ENCODE results near the gene FAM236A. TPM values are rescaled to one million over a fixed set of nuclear protein-coding genes. Genes with fewer than 3 reads are reported as not detected.
"Not testable (repeated sequence)": the region's sequence is repeated elsewhere in the genome, so short reads cannot be mapped to it uniquely, and the experiment has no call there.

The FAM236A gene
- not detected for polyA plus RNA-seq (ENCODE audit: insufficient read length)

DNA sequence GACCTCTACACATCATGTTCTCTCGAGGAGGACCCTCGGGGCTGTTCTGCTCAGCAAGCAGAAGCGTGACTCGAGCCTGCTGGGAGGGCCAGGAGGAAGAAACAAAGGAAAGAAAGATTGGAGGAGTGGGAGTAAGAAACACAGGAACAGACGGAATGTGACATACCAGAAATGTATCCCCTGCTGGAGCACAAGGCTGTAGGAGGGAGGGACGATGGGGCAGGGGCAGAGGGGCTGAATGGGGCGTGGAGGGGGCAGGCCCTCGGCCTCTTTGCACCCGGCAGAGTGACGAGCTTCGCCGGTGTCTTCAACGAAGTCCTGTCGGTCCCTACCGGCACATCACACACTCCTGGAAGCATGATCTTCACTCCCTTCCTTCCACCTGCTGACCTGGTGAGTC is at the start of gene FAM236A:
FAM236A (plus strand) TSS at position 301 of the 400 bp plus-strand sequence; CDS start at position 358, 57 bp downstream.
- DNase-seq, result not testable (repeated sequence)

DNA sequence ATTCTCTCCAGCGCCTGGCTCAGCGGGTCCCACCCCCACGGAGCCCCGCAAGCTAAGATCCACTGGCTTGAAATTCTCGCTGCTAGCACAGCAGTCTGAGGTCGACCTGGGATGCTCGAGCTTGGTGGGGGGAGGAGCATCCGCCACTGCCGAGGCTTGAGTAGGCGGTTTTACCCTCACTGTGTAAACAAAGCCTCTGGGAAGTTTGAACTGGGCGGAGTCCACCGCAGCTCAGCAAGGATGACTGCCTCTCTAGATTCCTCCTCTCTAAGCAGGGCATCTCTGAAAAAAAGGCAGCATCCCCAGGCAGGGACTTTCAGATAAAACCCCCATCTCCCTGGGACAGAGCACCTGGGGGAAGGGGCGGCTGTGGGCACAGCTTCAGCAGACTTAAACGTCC is 48.3 kb upstream of the FAM236A start:
- not testable (repeated sequence) for DNase-seq

DNA sequence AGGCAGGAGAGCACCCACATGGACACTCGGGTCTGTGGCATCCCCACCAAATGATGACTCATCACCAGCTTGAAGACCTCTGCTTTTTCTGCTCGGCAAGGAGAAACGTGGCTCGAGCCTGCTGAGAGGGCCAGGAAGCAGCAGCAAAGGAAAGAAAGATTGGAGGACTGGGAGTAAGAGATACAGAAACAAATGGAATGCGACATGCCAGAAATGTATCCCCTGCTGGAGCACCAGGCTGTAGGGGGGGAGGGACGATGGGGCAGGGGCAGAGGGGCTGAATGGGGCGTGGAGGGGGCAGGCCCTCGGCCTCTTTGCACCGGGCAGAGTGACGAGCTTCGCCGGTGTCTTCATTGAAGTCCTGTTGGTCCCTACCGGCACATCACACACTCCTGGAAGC is 25.7 kb upstream of the FAM236A start, which contains the start of gene FAM236C:
FAM236C (plus strand) TSS at position 301 of the 400 bp plus-strand sequence. CDS start 100 bp downstream, outside the sequence.
- not testable (repeated sequence) for DNase-seq

DNA sequence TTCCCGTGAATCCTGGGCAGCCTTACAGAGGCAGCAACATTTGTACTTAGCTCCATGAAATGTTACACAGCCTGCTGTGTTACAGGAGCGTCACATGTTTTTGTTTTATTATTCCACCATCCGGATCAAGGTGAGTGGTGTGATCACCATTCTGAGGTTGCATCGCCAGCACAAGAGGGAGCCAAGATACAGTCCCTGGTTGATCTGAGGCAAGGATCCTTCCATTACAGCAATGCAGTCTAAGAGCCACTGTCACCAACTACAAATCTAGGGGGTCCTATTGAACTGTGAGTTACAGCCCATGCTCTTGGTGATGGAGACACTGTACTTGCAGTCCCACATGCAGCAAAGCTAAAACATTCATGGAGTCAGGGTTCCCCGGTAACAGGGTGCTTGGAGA is 21.9 kb upstream of the FAM236A start:
- not testable (repeated sequence) for DNase-seq

DNA sequence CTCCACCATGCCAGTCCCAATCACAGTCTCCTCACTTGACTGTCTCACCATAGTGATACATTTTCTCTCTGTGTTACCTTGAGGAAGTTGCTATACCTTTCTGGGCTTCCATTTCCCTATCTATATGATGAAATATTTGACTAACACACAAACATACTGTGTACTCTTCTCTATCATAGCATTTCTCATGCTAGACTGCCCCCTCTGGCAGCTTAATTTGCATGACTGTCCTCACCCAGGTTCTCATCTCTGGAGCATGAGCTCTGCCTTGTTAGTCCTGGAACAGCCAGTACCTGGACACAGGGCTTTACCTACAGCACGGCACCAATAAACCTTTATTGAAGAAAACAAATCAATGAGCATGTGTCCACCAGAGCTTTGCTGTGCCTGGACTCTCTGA is 5.7 kb upstream of the FAM236A start:
- not testable (repeated sequence) for DNase-seq

DNA sequence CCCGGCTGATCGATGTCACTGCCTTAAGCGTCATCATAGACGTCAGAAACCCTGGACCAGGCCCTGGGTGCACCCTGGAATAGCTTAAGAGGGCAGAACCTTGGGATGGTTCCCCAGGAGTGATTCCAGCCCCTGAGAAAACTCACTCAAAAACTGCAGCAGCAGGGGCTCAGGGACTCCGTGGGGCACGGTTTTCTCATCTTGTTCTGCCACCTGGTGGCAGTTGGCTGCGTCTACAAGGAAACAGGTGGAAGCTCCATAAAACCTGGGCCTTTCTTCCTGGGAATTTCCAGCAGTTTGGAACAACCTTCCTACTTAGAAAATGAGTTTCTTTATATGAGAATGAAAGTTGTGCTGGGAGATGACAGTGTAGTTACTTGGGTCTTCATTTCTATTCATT is 1.6 kb upstream of the FAM236A start:
- not testable (repeated sequence) for DNase-seq

DNA sequence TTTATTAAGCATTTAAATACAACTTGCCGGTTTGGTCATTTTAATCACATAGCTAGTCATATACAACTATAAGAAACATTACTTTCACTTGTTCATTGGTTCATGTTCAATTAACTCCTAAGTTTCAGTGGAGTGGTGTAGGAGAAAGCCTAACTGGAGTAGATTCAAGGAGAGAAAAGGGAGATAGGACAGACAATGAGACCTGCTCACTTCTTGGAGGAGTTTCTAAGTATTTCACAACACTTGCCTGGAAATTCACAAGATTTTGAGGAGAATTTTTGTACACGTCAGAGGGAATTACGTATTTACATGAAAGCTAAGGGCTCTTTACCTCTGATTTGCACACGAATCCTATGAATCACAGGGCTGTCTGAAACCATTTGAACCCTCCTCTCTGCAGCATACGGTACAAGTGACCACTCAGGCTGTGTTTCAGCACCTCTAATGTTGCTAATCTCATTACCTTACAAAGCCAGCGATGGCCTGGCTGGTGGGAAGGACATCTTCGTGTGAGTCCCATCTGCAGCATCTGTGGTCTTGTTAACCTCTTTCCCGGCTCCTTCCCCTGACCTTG is 1.0 kb upstream of the FAM236A start:
- DNase-seq, result not testable (repeated sequence)

DNA sequence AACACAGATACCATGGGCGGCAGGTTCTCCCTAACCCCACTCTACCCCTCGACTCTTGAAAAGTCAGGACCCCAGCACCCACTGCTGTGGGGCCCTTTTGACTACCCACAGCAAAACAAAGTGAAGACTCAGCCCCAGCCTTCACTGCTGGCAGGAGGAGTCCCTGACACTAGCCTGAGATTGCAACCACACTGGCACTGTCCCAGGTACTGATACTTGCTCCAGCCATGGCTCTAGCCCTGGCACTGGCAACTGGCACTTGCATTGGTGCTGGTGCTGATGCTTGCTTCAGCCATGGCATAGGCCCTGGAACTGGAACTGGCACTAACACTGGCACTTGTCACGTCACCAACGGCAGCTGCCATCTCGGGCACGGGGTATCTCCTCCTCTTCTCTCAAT is 4.3 kb downstream of the FAM236A start:
- DNase-seq, result not testable (repeated sequence)

DNA sequence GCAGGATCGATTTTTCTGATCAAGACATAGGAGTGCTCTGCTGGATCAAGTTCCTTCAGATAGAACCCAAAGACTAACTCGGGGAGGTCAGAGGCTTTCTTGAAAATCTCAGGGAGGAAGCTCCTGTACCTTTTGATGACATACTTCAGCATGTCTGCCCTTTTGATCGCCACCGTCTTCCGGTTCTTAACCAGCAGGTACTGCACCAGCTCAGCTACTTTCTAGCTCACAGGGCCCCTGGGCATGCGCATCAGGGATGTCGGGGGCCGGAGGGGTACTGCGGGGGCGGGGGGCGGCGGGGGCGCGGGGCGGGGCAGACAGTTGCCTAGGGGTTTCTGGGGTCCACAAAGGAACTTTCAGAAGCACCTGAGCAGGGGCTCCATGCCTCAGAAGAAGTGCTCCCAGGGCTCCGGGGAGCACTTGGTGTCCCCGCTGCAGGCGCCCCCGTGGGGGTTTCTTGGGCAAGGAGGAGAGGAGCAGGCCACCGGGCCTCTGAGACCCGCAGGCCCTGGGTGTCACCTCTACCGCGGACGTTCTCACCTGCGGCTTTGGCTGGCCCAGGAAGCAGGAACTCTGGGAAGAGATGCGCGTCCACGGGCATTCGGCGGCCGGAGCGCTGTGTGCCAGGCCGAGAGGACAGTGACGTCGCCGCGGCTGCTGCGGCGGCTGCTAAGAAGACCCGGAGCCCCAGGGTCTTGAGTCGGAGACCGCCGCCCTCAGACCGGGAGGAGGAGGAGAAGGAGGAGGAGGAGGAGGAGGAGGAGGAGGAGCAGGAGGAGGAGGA is 5.2 kb downstream of the FAM236A start:
- not testable (repeated sequence) for DNase-seq

DNA sequence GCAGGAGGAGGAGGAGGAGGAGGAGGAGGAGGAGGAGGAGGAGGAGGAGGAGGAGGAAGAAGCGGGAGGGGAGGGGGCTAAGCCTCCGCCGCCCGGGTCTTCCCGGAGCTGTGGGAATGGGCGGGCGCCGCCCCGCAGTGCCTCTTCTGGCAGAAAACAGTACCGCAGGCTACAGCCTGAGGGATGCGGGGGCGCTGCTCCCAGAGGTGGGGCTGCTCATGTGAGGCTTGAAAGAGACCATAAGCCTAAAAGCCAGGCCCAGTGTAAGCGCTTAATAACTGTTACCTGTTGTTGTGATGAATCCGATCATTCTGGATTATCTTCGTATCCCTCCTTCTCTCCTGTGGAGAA is 5.8 kb downstream of the FAM236A start, which contains the start of gene DMRTC1:
DMRTC1 (minus strand) TSS at position 19 of the 351 bp plus-strand sequence. CDS start 68,143 bp downstream, outside the sequence.
- not testable (repeated sequence) for DNase-seq

DNA sequence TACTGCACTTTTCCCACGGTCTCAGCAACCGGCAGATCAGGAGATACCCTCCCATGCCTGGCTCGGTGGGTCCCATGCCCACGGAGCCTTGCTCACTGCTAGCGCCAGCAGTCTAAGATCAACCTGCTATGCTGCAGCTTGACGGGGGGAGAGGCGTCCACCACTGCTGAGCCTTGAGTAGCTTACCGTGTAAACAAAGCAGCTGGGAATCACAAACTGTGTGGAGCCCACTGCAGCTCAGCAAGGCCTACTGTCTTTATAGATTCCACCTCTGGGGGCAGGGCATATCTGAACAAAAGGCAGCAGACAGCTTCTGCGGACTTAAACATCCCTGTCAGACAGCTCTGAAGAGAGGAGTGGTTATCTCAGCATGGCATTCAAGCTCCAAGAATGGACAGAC is 22.0 kb downstream of the FAM236A start:
- not testable (repeated sequence) for DNase-seq

DNA sequence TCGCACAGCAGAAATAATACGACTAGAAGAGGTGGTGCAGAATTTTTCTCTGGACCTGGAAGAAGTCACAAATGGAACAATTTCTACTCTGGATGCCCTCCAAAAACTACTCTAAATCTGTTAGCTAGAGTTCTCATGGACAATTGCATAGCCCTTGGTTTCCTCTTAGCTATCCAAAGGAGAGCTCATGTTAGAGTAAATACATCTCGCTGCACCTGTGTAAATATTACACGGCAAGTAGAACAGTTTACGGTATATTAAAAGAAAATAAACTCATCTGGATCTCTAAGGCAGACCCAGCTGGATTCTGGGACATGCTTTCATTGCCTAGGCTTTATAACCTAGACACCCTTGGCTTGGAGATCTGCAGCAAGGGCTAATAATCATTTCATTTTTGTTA is 33.9 kb downstream of the FAM236A start:
- DNase-seq, result not testable (repeated sequence)

DNA sequence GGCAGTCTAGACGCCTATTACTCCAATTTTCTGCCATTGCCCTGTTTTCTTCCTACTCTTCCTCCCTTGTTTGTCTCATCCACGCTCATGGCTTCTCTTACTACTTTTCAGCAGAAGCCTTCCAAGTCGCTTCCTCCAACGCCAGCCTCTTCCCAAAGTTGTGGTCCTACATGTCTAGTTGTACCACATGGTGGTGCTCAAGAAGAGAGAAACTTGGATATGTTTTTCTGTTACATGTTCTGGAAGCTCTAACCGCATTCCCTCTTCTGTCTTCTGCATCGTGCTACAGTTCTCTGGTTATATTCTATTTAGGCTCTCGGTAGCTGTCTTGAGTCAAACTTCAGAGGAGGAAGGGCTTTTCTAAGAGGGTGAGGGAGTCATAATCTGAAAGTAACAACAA is 36.9 kb downstream of the FAM236A start:
- DNase-seq, result not testable (repeated sequence)

DNA sequence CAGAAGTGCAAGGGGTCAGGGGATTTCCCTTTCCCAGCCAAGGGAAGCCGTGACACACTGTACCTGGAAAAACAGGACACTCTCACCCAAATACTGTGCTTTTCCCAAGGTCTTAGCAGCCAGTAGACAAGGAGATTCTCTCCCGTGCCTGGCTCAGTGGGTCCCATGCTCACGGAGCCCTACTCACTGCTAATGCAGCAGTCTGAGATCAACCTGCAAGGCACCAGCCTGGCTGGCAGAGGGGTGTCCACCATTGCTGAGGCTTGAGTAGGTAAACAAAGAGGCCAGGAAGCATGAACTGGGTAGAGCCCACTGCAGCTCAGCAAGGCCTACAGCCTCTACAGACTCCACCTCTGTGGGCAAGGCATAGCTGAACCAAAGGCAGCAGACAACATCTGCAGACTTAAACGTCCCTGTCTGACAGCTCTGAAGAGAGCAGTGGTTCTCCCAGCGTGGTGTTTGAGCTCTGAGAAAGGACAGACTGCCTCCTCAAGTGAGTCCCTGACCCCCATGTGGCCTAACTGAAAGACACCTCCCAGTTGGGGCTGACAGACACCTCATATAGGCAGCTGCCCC is 43.0 kb downstream of the FAM236A start:
- not testable (repeated sequence) for DNase-seq

Other genes with a start within 250 kb of the FAM236A start
- gene PHKA1, start 223.9 kb upstream of the FAM236A start, polyA plus RNA-seq (ENCODE audit: insufficient read length), result 3.2 TPM
- 0.75 TPM for gene DMRTC1B, start 161.3 kb upstream of the FAM236A start, polyA plus RNA-seq (ENCODE audit: insufficient read length)
- not detected for gene FAM236B, start 155.5 kb upstream of the FAM236A start, polyA plus RNA-seq (ENCODE audit: insufficient read length)
- gene FAM236D, start 130.0 kb upstream of the FAM236A start, polyA plus RNA-seq (ENCODE audit: insufficient read length), result not detected
- not detected for gene FAM236C, start 25.6 kb upstream of the FAM236A start, polyA plus RNA-seq (ENCODE audit: insufficient read length)
- not detected for gene DMRTC1, start 5.6 kb downstream of the FAM236A start, polyA plus RNA-seq (ENCODE audit: insufficient read length)
- gene PABPC1L2B, start 64.7 kb downstream of the FAM236A start, polyA plus RNA-seq (ENCODE audit: insufficient read length), result not detected
- gene PABPC1L2A, start 141.3 kb downstream of the FAM236A start, polyA plus RNA-seq (ENCODE audit: insufficient read length), result not detected

Measured in hindlimb muscle (tissue), 1 donor.